GM10248 (cell line): ENCODE data around the gene RBM26.

Source experiments
- CTCF ChIA-PET: fragments of 300-600 bp; sonication (Branson Sonifier 250); formaldehyde crosslinking; extraction: SDS; loops from one replicate; lab custom pipeline; 2021; ENCODE audit warnings: antibody characterized with exemption; lab: Yijun Ruan, JAX
- POLR2A ChIA-PET: fragments of 350-650 bp; sonication (Branson Sonifier 250); formaldehyde crosslinking; extraction: SDS; loops from one replicate; lab custom pipeline; 2020; ENCODE audit warnings: antibody characterized with exemption; lab: Yijun Ruan, JAX
- DNase-seq: peaks from one replicate; pipeline ENCODE4 v3.0.0; 2012; ENCODE audit errors: extremely low spot score
- TF ChIP-seq, protein P1 (sequence below): IDR thresholded peaks from 2 replicates; pipeline ENCODE4 v1.5.1; 2012; ENCODE audit warnings: mild to moderate bottlenecking, low read depth; ENCODE audit errors: extremely low read depth, missing control alignments, control extremely low read depth

The RBM26 gene

DNA sequence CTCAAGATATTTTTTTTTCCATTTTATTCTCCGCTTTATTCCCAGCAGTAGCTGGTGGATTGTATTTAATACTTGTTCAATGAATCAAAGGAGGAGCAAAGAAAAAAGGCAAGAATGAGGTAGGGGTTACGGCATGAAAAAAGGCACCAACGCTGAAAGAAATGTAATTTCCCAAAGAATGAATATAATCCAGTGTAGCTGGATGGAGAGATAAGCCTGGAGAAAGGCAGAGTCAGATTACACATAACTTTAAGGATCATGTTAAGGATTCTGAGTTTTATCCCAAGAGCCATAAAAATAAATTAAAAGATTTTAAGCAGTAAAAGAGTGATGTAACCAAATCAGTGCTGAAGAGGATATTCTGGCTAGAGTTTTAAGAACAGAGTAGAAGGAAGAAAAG lies 67.7 kb downstream of the RBM26 start:
- no peak for DNase-seq
- ChIA-PET CTCF (interaction anchor here (1.0 kb wide), 1 partner anchor 36 kb away, joined by 3 read pairs; no protein-coding TSS in a partner anchor), POLR2A (no interaction called here)
- TF ChIP-seq, protein P1, sequence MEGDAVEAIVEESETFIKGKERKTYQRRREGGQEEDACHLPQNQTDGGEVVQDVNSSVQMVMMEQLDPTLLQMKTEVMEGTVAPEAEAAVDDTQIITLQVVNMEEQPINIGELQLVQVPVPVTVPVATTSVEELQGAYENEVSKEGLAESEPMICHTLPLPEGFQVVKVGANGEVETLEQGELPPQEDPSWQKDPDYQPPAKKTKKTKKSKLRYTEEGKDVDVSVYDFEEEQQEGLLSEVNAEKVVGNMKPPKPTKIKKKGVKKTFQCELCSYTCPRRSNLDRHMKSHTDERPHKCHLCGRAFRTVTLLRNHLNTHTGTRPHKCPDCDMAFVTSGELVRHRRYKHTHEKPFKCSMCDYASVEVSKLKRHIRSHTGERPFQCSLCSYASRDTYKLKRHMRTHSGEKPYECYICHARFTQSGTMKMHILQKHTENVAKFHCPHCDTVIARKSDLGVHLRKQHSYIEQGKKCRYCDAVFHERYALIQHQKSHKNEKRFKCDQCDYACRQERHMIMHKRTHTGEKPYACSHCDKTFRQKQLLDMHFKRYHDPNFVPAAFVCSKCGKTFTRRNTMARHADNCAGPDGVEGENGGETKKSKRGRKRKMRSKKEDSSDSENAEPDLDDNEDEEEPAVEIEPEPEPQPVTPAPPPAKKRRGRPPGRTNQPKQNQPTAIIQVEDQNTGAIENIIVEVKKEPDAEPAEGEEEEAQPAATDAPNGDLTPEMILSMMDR: no peak

DNA sequence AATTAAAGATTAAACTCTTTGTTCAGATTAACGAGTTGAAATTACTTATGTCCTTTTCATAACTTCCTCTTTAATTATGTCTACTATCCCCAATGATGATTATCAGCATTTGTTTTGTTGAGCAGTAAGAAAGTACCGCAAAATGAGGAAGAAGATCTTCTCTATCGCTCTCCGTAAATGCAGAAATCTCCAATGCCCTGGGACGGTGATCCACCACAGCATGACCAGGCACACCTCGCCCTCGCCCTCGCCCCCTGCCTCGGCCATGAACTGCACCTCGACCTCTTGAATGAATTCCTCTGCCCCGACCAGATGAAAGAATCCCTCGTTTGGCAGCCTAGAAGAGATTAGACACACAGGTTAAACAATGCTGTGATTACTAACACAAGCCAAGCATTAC lies 69.1 kb downstream of the RBM26 start:
- no peak for DNase-seq
- POLR2A ChIA-PET: no interaction called here
- TF ChIP-seq, protein P1: no peak
- CTCF ChIA-PET: no interaction called here

DNA sequence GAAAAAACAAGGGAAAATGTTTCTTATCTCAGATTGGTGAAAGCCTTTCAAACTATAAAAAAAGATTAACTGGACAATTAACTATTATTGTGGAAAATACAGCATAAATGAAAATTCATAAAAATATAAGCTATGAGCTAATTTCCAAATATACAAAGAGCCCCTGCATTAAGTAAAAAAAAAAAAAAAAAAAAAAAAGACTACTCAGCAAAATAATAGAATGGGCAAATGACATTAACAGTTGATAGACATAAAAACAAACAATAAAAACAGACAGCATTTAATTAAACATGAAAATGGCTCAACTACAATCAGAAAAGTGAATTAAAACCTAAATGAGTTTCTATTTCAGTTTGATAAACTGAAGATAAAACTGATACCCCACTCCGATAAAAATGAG lies 77.5 kb downstream of the RBM26 start:
- DNase-seq: no peak
- CTCF ChIA-PET: interaction anchor here (1.0 kb wide), 1 partner anchor 101 kb away, joined by 3 read pairs; no protein-coding TSS in a partner anchor
- TF ChIP-seq, protein P1: no peak
- POLR2A ChIA-PET: no interaction called here

DNA sequence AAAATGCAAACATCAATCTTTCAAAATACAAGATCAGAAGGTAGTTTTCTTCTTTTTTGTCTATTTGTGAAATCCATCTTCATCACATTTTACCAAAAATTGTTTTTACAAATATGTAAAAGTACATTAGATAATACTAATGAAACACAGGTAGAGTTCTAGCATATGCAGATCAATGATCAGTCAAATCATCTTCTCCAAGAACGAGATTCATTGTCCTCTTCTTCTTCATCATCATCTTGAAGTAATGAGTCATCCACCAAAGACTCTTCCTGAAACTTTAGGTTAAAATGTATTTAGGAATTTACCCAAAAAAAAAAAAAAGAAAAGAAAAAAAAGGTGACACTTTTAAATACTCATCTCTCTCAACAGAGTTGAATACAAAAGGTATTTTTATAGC lies 85.6 kb downstream of the RBM26 start:
- no peak for DNase-seq
- ChIA-PET CTCF (interaction anchor here (1.8 kb wide), 1 partner anchor 12 kb away, joined by 5 read pairs; no protein-coding TSS in a partner anchor), POLR2A (no interaction called here)
- TF ChIP-seq, protein P1: no peak

DNA sequence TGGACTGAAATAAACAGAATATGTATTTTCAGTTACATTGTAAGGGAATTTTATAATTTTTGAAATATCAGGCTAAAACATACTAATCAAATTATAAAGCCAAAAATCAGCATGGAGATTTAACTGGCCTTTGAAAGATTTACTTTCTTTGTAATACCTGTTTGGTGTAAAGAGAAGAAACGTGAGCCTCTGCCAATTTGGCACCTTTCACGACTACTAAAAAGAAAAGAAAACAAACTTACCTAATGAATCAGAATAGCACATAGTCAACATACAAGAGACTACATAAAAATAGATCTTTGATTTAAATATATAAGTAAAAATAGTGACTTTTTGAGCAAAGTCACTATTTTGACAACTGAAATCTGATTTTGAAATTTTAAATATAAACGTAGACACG lies 87.4 kb downstream of the RBM26 start:
- no peak for DNase-seq
- ChIA-PET CTCF (no interaction called here), POLR2A (no interaction called here)
- TF ChIP-seq, protein P1: no peak

DNA sequence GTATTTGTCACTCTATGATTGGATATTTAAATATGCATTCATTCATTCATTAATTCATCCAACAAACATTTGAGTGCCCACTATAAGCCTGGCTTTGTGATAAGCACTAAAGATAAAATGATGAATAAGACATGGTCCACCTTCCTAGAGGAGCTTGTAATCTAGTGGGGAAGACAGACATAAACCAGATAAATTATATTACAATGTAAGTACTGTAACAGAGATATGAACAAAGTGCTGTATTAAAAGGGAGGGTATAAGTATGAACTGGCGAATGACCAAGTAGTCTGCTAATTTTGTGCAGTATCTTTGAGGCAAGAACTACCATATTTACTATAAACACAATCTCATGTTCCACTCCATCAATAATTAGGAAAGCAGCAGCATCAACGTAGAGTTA lies 88.2 kb downstream of the RBM26 start:
- POLR2A ChIA-PET: no interaction called here

More for the DNA sequence above, 88.2 kb downstream of the RBM26 start:
- TF ChIP-seq, protein P1: no peak
- no peak for DNase-seq
- CTCF ChIA-PET: no interaction called here
